ENCODE data around the gene AKAIN1. TPM values are rescaled to one million over a fixed set of nuclear protein-coding genes. Genes with fewer than 3 reads are reported as not detected.

Gene AKAIN1
- polyA plus RNA-seq, 3 donors from 2014 or later = not detected

DNA sequence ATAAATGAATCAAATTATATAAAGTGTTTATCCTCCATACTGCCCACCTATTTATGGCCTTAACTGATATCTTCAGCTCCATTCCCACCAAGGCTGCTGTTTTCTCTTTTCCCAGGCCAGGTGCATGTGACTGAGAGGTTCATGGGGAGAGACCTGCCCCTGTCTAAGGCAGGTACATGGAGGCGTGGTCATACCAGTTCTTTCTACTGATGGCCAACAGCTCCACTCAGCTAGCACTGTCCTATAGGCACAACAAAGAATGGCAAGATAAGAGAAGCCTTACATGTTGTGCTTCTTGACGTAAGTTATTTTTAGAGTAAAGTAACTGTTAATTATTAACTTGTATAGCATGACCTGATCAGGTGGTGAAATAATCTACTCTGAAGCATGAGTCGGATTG, 16.8 kb downstream of the AKAIN1 start:
- Mint-ChIP-seq H3K9me3 (peaks cover 0 to 4% (median 0%) of the 10 kb centered on the region in 6 donors), H3K27me3 (ENCODE audit: low read depth in 3 of 3) (peaks cover 0 to 3% (median 0%) of the 10 kb centered on the region in 3 donors), H3K4me3 (no peak overlapping the region), H3K36me3 (no peaks in the 10 kb centered on the region), H3K4me1 (no peaks in the 10 kb centered on the region), H3K27ac (no peak overlapping the region)
- no peak for DNase-seq

DNA sequence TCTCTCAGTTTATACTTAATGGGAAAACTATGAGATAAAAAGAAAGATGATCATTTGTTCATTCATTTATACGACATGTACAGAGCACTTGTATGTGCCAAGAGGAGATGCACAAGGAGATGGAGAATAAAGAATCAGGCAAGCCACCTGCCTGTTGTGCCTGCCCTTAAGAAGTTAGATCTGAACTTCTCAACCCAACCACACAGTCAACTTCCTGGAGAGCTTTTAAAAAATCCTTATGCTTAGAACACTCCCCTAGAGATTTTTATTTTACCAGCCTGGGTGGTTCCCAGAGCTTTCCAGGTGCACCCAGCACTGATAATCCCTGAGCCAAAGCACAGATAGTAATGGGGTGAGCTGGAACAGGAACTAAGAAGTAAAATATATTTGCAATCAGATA, 18.5 kb downstream of the AKAIN1 start:
- Mint-ChIP-seq H3K9me3 (no peaks in the 10 kb centered on the region), H3K27ac (no peak overlapping the region), H3K4me3 (no peak overlapping the region), H3K27me3 (ENCODE audit: low read depth in 3 of 3) (peaks cover 0 to 2% (median 0%) of the 10 kb centered on the region in 3 donors), H3K4me1 (no peaks in the 10 kb centered on the region), H3K36me3 (no peaks in the 10 kb centered on the region)
- DNase-seq = no peak

DNA sequence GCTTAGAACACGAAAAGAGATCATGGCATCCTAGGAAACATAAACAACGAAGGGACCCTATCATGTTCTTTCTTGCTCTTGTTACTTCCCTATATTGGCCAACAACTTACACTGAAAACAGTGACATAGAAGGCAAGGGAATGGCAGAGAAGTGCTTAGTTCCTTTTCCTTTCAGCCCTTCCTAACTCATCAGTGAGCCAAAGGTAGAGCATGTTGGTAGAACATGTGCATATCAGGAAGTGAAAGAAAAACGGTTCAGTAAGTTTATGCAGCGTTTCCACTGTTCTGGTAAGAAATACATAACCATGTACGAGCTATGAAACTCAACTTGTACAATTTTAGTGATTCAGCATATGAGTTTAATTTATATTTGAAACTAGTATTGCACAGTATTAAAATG, 21.7 kb downstream of the AKAIN1 start:
- H3K36me3 Mint-ChIP-seq = no peaks in the 10 kb centered on the region

DNA sequence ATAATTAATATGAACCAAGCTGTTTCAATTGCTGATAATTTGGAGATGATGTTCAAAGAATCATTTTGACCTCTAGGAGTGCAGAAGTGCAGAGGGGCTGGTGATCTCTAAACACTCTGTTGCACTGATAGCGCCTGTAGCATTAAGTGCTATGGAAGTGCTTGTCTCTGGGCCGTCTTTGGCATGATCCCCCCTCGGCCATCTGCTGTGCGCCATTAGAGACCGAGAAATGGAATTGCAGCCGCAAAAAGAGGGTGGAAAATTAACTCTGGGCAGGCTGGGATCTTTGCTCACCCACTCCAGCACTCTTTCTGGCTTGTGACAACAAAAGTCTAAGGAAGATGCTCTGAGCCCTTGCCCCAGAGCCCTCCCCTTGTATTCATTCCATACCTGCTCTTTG, 23.4 kb downstream of the AKAIN1 start:
- H3K4me1 Mint-ChIP-seq = no peaks in the 10 kb centered on the region
- no peak overlapping the region for H3K4me3 Mint-ChIP-seq
- peaks cover 0 to 3% (median 0%) of the 10 kb centered on the region in 6 donors for H3K9me3 Mint-ChIP-seq
- DNase-seq = no peak
- no peaks in the 10 kb centered on the region for H3K36me3 Mint-ChIP-seq
- no peaks in the 10 kb centered on the region for H3K27me3 Mint-ChIP-seq (ENCODE audit: low read depth in 3 of 3)
- H3K27ac Mint-ChIP-seq = no peak overlapping the region

More for the DNA sequence above, 21.7 kb downstream of the AKAIN1 start:
- H3K27me3 Mint-ChIP-seq (ENCODE audit: low read depth in 3 of 3) = no peaks in the 10 kb centered on the region
- H3K9me3 Mint-ChIP-seq = no peaks in the 10 kb centered on the region
- H3K4me3 Mint-ChIP-seq = no peak overlapping the region
- H3K4me1 Mint-ChIP-seq = no peaks in the 10 kb centered on the region
- H3K27ac Mint-ChIP-seq = no peak overlapping the region
- no peak for DNase-seq

- Mint-ChIP-seq H3K4me1 (peaks cover 0 to under 1% of the 10 kb centered on the region in 2 donors), H3K27ac (no peak overlapping the region), H3K36me3 (no peaks in the 10 kb centered on the region), H3K9me3 (peaks cover 0 to 3% (median 0%) of the 10 kb centered on the region in 6 donors), H3K27me3 (ENCODE audit: low read depth in 3 of 3) (no peaks in the 10 kb centered on the region), H3K4me3 (no peak overlapping the region)
- no peak for DNase-seq
Observed at GRCh38 chr18:5173236-5173635, 23.8 kb downstream of the AKAIN1 start.

DNA sequence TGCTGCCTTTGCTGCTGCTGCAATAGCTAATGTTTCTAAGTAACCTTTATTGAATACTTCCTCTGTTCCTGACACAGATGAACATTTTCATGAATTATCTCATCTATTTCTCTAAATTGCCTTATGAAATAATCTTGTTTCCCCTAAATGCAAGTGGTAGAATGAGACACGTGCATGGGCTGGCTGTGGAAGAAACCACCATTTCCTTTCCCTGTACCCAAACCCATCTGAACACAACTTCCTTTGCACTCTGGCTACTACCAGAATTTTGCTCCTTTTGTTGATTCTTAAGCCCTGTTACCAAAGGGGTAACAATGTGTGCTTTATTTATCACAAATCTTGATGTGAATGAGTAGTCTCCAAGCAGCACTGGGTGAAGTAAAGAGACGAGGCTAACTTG, 29.2 kb downstream of the AKAIN1 start:
- no peak overlapping the region for H3K27ac Mint-ChIP-seq
- peaks cover 0 to 3% (median 2%) of the 10 kb centered on the region in 3 donors for H3K27me3 Mint-ChIP-seq (ENCODE audit: low read depth in 3 of 3)
- H3K4me3 Mint-ChIP-seq = no peak overlapping the region
- DNase-seq = no peak
- peaks cover 0 to 9% (median 0%) of the 10 kb centered on the region in 6 donors for H3K9me3 Mint-ChIP-seq
- H3K4me1 Mint-ChIP-seq = peaks cover 0 to 10% of the 10 kb centered on the region in 2 donors
- H3K36me3 Mint-ChIP-seq = no peaks in the 10 kb centered on the region

DNA sequence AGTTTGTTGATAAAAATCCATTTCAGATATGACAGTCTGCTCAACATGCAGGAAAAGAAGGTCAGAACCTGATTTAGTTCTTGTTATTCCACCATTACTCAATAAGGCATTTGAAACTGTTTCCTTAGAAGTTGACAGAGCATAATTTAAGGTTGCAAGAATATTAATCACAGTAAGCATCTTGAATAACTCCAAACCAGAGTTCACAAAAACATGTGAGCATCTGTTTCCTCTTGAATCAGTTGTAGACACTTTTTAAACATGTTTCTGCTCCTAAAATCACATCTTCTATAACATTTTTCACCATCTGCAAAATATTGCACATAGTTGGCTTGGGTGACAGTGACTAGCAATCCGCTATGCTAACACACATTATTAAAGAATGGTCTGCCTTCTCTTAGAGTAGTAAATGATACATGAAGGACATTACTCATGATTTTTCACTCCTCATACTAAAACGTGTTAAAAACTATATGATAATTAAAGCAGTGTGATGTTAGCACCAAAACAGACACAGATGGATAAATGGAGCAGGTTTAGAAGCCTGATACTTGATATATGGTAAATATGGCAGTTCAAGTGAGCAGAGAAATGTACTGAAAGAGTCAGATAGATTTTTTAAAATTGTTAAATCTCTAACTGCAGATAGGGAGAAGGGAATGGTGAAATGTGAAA, 30.3 kb downstream of the AKAIN1 start:
- Mint-ChIP-seq H3K36me3 (no peaks in the 10 kb centered on the region), H3K9me3 (peaks cover 0 to 9% (median 0%) of the 10 kb centered on the region in 6 donors), H3K4me3 (no peak overlapping the region), H3K27me3 (ENCODE audit: low read depth in 3 of 3) (peaks cover 0 to 3% (median 2%) of the 10 kb centered on the region in 3 donors), H3K27ac (no peak overlapping the region), H3K4me1 (peaks cover 0 to 10% of the 10 kb centered on the region in 2 donors)
- DNase-seq = no peak

- Mint-ChIP-seq H3K36me3 (no peaks in the 10 kb centered on the region), H3K9me3 (peaks cover 0 to 9% (median 0%) of the 10 kb centered on the region in 6 donors), H3K27me3 (ENCODE audit: low read depth in 3 of 3) (peaks cover 0 to 3% (median 2%) of the 10 kb centered on the region in 3 donors), H3K4me3 (no peak overlapping the region), H3K4me1 (peaks cover 0 to 10% of the 10 kb centered on the region in 2 donors), H3K27ac (no peak overlapping the region)
- DNase-seq = no peak
Observed at GRCh38 chr18:5164903-5165302, 32.2 kb downstream of the AKAIN1 start.

DNA sequence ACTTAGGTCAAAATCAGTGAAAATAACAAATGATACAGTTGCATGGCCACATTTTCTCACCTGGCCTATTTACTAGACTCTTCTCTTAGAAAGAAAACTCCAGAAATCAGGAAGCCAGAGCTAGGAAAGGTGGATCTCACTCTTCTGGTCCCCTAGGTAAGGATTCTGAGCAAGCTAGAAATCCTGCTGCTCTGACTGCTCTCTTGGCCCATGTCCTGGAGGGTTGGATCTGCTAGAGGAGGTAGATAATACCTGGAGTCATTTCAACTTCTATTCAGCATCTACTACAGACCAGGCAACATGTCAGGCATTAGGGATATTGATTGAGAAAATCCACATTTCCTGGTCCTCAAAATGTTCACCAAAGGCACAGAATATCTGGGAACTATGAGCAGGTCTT, 34.9 kb downstream of the AKAIN1 start:
- Mint-ChIP-seq H3K4me3 (no peak overlapping the region), H3K27ac (no peak overlapping the region), H3K4me1 (no peaks in the 10 kb centered on the region), H3K9me3 (peaks cover 0 to 7% (median 0%) of the 10 kb centered on the region in 6 donors), H3K27me3 (ENCODE audit: low read depth in 3 of 3) (no peaks in the 10 kb centered on the region), H3K36me3 (no peaks in the 10 kb centered on the region)
- no peak for DNase-seq

DNA sequence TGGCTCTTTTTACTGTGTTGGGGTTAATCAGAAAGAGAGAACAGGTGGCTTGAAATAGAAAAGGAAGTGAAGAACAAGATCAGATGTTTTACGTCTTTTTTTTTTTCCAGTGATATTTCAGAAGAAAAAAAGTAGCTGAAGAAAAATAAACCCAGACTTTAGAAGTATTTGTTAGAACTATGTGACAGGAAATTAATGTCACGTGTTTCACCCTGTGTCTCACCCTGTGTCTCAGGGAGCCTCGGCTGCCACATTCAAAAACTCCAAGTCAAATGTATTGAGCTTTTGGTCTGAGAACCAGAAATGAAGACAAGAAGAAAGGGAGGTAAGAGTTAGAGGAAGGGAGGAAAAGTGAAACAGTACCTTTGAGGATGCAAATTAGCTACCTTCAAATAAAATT, 38.0 kb downstream of the AKAIN1 start:
- Mint-ChIP-seq H3K27me3 (ENCODE audit: low read depth in 3 of 3) (no peaks in the 10 kb centered on the region), H3K4me1 (no peaks in the 10 kb centered on the region), H3K4me3 (no peak overlapping the region), H3K9me3 (peaks cover 0 to 3% (median 0%) of the 10 kb centered on the region in 6 donors), H3K36me3 (no peaks in the 10 kb centered on the region), H3K27ac (no peak overlapping the region)
- DNase-seq = no peak

GRCh38 chr18:5158587-5158986, 38.5 kb downstream of the AKAIN1 start:
- DNase-seq = no peak
- Mint-ChIP-seq H3K4me3 (no peak overlapping the region), H3K4me1 (no peaks in the 10 kb centered on the region), H3K27me3 (ENCODE audit: low read depth in 3 of 3) (no peaks in the 10 kb centered on the region), H3K9me3 (peaks cover 0 to 3% (median 0%) of the 10 kb centered on the region in 6 donors), H3K36me3 (no peaks in the 10 kb centered on the region), H3K27ac (no peak overlapping the region)

- DNase-seq = no peak
- no peaks in the 10 kb centered on the region for H3K4me1 Mint-ChIP-seq
- H3K27ac Mint-ChIP-seq = no peak overlapping the region
- H3K27me3 Mint-ChIP-seq (ENCODE audit: low read depth in 3 of 3) = no peaks in the 10 kb centered on the region
- H3K4me3 Mint-ChIP-seq = no peak overlapping the region
- no peaks in the 10 kb centered on the region for H3K36me3 Mint-ChIP-seq
- peaks cover 0 to 3% (median 0%) of the 10 kb centered on the region in 6 donors for H3K9me3 Mint-ChIP-seq
Observed at GRCh38 chr18:5158172-5158571, 38.9 kb downstream of the AKAIN1 start.

GRCh38 chr18:5155907-5156287, 41.2 kb downstream of the AKAIN1 start:
- Mint-ChIP-seq H3K4me1 (no peaks in the 10 kb centered on the region), H3K9me3 (peaks cover 0 to 3% (median 0%) of the 10 kb centered on the region in 6 donors), H3K27me3 (ENCODE audit: low read depth in 3 of 3) (peaks cover 0 to 2% (median 0%) of the 10 kb centered on the region in 3 donors), H3K4me3 (no peak overlapping the region), H3K27ac (no peak overlapping the region), H3K36me3 (no peaks in the 10 kb centered on the region)
- DNase-seq = no peak

DNA sequence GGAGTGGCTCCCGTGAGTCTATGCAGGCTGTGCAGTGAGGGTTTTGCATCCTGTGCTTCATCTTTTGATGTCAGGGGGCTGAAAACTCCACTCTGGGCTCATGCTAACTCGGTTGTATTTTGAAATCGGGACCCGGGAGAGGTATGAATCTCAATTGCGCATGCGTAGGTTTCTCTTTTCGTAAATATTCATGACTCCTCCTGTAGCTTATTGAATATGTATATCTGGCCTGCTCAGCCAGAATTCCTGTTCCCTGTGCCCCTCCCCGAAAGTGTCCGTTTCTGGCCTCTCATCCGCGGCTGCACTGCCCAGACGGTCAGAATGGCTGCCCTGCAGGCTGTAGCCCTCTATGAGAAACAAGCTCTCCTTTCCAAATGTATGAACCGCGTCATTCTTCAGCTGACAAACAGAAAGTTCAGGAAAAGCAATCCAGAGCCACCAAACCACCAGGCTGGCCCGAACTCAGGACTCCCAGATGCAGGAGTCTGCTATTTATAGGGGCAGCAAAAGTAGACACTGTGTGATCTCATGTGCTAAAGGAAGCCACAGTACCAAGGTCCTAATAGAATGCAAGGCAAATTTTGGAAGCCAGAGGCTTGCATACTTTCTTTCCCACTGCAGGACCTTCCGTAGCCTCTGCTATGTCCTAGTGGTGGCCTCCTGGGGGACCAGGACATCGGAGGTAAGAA, 41.7 kb downstream of the AKAIN1 start:
- H3K4me3 Mint-ChIP-seq = no peak overlapping the region
- H3K4me1 Mint-ChIP-seq = no peaks in the 10 kb centered on the region
- H3K27ac Mint-ChIP-seq = no peak overlapping the region
- peaks cover 0 to 3% (median 0%) of the 10 kb centered on the region in 6 donors for H3K9me3 Mint-ChIP-seq
- H3K36me3 Mint-ChIP-seq = no peaks in the 10 kb centered on the region
- H3K27me3 Mint-ChIP-seq (ENCODE audit: low read depth in 3 of 3) = peaks cover 0 to 2% (median 0%) of the 10 kb centered on the region in 3 donors
- DNase-seq = no peak
